Ovary (tissue), 3 donors: ENCODE results near the gene COL11A2.

ENCODE experiments used
- CTCF ChIP-seq, 3 donors: fragments of 450-650 bp in 2 of 3; fragments of 200-600 bp in 1 of 3; IDR thresholded peaks; one replicate each; pipeline versions ENCODE4 v1.5.1 to v1.8.0; 2016 to 2022; ENCODE audit warnings: antibody characterized with exemption in 3 of 3, mild to moderate bottlenecking in 1 of 3
- EP300 ChIP-seq: sonication (generic); formaldehyde crosslinking; IDR thresholded peaks from one replicate; pipeline ENCODE4 v1.6.1; 2017; ENCODE audit warnings: antibody characterized with exemption
- POLR2A ChIP-seq: fragments of 450-650 bp; IDR thresholded peaks from one replicate; pipeline ENCODE4 v1.6.1; 2017; ENCODE audit warnings: antibody characterized with exemption, mild to moderate bottlenecking, moderate library complexity
- donor health status: DM: no; HTN: no; CAD: no.

- TF ChIP-seq CTCF (IDR thresholded peaks at IDR 0.05) = no peak
- no peak for TF ChIP-seq POLR2A
- no peak for TF ChIP-seq EP300
Measured at GRCh38 chr6:33156964-33157363, 35.3 kb downstream of the COL11A2 start.
